HG03139 (cell line): Measurements from ENCODE around the gene GGT1.
"Not testable (repeated sequence)": the region's sequence is repeated elsewhere in the genome, so short reads cannot be mapped to it uniquely, and the experiment has no call there.

Experiments used
- ATAC-seq: cut with Tn5 transposase; IDR thresholded peaks from one replicate; pipeline ENCODE4 v1.9.1; 2021; ENCODE audit not compliant: unreplicated experiment

Gene GGT1

GRCh38 chr22:24595863-24596262, 7.1 kb upstream of the GGT1 start:
- no peak for ATAC-seq

- not testable (repeated sequence) for ATAC-seq
Measured at GRCh38 chr22:24597076-24597475, 5.9 kb upstream of the GGT1 start.

- no peak for ATAC-seq
Measured at GRCh38 chr22:24599514-24599913, 3.5 kb upstream of the GGT1 start.

DNA sequence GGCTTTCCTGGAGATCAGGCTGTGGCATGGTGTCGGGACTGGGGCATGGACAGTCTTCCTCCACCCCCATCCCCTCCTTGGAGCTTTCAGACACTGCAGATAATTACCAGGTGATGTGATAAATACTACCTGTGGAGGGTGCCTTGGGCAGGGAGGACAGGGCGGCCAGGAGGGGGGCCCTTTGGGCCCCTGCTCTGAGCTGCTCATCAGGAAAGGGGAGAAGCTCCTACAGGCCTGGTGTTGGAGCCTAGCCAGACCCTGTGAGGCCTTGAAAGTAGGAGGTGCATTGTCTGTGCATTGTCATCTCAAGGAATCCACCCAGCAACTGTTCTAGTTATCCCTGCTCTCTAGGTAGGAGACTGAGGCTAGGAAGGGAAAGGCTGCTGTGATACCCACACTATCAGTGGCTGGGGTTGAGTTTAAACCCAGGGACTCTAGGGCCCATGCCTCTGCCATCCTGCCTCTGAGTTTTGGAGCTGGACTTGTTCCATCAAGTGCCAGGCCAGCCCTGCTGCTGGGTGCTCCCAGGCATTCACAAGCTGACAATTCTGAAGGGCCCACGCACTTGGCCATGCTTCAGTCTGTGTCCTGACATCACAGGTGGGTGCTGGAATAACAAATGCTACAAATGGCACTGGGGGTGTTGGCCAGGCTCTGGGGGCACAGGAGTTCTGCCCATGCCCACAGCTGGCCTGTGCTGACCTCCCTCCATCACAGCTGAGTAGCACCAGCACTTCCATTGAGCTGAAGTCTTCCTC, 2.9 kb upstream of the GGT1 start:
- ATAC-seq = not testable (repeated sequence)

- no peak for ATAC-seq
Measured at GRCh38 chr22:24601217-24602104, 1.5 kb upstream of the GGT1 start.

DNA sequence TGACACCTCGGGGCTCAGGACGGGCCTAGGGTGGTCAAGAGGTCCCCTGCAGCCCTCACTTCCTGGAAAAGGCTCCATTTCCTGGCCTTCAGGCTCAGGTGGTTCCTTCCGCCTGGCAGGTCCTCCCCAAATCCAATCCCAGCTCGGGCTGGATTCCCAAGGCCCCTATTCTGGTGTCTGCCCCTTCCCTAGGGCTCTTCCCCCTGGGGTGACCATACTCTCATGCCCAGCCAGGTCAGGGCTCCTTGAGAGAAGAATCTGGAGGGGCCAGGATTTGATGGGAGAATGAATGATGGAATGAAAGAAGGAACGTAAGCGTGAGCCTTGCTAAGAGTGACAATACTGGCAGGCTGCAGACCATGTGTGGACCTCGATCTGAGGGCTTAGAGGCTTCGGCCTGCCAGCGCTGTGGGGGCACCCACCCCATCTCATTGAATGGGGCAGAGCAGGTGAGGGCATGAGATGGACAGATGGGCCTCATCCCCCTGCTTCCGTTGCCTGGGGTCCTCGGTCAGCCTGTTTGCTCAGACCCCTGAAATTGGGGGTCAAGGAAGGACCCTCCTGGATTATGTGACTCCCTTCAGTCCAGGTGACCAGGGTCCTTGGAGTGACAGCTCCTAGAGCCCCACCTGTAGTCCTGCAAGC, 766 bp upstream of the GGT1 start:
- not testable (repeated sequence) for ATAC-seq

DNA sequence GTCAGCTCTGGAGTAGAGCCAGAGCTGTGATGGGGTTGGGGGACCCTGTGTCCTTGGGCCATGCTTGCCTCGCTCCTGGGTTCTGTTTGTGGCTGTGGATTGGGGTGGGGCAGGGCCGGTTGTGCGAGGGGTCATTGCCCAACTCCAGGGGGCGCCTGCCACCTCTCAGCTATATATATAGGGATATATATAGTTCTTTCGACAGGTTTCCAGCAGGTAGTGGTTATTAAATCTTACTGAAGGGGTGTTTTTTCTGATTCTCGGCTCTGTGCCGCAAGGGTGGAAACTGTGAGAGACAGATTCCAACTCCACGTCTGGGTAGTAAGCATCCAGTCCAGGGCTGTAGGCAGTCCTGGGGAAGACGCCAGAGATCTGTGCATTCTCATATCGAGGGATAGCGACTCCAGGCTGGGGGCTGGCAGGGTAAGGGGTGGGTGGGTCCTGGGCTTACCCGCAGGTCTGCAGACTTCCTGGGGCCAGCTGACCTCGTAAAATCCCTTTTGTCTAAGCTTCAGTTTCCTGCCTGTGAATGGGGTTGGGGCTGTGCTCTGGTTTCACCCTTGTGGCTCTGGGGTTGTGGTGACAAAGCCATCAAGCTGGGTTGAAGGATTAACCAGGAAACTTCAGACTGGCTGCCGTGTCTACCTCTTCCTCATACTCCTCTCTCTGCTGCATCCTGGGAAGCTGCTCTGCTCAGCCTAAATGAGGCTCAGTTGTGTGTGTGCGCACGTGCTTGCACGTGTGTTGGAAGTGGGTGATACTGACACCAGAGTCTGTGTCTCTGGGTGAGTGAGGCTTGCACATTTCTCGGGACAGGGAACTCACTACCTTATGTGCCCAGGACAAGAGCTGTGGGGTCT, 1.0 kb downstream of the GGT1 start:
- not testable (repeated sequence) for ATAC-seq

GRCh38 chr22:24606340-24606739, 3.3 kb downstream of the GGT1 start:
- not testable (repeated sequence) for ATAC-seq

- ATAC-seq = not testable (repeated sequence)
Measured at GRCh38 chr22:24607429-24607983, 4.5 kb downstream of the GGT1 start.

DNA sequence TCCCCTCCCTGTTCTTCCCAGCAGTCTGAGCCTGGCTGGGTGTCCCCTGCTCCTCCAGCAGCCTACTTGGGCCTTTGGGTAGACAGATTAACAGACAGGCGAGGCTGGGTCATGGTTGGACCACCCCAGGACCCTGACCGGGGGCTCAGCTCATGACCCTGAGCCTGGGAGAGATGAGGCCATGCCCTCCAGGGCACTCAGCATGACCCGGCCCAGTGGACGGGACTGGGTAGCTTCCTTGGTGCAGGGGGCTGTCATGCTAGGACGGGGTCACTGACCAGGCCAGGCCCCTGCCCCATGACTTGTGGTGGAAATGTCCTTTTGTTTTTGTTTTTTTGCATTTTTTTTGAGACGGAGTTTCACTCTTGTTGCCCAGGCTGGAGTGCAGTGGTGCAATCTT, 5.3 kb downstream of the GGT1 start:
- not testable (repeated sequence) for ATAC-seq

GRCh38 chr22:24609888-24610287, 6.9 kb downstream of the GGT1 start:
- not testable (repeated sequence) for ATAC-seq

DNA sequence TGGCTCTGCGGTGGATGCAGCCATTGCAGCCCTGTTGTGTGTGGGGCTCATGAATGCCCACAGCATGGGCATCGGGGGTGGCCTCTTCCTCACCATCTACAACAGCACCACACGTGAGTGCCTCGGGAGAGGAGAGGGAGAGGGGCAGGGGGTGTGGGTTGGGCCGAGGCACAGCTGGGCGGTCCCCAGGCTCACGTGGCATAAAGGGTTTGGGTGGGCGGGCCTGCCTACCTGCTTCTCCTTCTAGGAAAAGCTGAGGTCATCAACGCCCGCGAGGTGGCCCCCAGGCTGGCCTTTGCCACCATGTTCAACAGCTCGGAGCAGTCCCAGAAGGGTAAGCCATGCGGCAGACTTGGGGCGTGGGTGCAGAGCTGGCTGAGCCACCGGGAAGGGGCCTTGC, 11.8 kb downstream of the GGT1 start:
- not testable (repeated sequence) for ATAC-seq

DNA sequence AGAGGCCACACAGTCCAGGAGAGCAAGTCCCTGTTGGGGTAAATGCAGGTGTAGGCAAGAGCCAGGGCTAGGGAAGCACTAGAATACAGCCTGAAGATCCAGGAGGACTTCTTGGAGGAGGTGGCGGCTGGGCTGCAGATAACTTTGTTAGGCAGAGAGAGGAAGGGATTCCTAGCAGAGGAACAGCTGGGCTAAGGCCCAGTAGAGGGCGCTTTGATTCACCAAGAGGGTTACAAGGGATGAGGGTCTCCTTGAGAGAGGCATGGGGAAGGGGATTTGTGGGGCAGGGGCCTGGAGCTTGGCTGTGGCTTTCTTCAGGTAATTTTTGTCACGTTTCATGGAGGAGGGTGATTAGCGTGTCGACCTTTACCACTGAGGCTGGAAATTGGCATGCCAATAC, 18.3 kb downstream of the GGT1 start:
- not testable (repeated sequence) for ATAC-seq

DNA sequence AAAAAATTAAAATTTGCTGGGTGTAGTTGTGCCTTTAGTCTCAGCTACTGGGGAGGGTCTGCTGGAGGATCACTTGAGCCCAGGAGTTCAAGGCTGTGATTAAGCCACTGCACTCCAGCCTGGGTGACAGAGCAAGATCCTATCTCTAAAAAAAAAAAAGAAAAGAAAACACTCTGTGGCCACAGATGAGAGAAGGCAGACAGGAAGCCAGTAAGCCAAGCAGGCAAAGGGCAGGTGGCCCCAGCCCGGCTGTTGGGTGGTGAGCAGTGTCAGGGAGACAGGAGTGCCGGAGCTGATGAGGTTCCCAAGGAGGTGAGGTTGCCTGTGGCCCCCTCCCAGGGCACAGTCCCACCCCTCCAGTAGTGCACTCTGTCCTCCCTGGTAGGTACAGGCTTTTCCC, 19.6 kb downstream of the GGT1 start:
- ATAC-seq = not testable (repeated sequence)

- not testable (repeated sequence) for ATAC-seq
Measured at GRCh38 chr22:24627911-24628310, 24.9 kb downstream of the GGT1 start.

GRCh38 chr22:24629069-24629468, 26.1 kb downstream of the GGT1 start:
- not testable (repeated sequence) for ATAC-seq

- ATAC-seq = not testable (repeated sequence)
Measured at GRCh38 chr22:24630812-24631427, 27.9 kb downstream of the GGT1 start.

DNA sequence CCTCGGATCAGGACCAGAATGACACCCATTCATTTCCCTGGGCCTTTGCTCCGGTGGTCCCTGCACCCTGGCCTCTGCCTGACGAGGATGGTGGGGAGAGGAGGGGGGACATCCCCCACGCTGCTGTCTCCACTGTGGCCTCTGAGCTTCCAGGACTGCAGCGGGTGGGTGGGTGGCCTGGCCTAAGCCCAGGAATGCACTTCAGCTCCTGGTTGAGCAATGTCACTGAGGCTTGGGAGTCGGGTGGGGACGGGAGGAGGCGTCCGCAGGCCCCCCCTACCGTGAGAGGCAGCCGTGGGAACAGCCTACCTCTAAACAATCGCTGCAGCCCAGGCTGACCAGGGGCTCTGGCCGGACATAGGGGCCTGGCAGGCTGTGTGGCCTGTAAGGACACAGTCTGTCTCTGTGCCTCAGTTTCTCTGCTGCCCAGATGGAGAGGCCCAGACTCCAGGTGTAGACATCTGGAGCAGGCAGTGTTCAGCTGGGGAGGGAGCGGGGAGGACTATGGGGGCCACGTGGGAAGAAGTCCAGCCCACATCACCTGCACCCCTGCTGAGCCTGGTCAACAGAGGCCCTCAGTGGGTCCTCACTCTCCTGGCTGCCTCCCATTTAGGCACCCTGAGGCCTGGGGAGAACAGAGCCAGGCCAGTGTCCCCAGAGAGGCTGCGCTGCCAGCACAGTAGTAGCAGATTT, 28.6 kb downstream of the GGT1 start:
- ATAC-seq = not testable (repeated sequence)

DNA sequence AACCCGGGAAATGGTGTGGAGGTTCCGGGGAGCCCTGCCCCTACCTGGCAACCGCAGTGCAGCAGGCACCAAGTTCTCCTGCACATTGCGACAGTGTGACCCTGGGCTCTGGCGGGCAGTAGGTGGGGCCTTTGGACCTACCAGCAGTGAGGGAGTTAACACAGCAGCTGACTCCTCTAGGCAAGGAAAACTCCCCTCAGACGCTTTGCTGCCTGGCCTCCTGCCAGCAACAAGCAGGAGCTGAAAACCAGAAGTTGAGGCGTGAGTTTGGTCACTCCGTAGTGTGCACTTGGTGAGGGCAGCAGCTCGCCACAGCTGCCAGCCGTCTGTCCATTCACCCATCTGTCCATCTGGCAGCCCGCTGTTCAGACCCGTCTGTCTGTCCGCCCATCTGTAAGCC, 29.6 kb downstream of the GGT1 start:
- not testable (repeated sequence) for ATAC-seq
